Natural killer cell treated with Interleukin-12 subunit alpha and Interleukin-12 subunit beta and Interleukin-15 and Interleukin-18, amount 100 ng/mL, for 72 hours (primary cell): ENCODE data around the gene S1PR4. TPM values are rescaled to one million over a fixed set of nuclear protein-coding genes. Genes with fewer than 3 reads are reported as not detected.
"Not testable (repeated sequence)": the region's sequence is repeated elsewhere in the genome, so short reads cannot be mapped to it uniquely, and the experiment has no call there.

Source experiments
- ATAC-seq, 2 donors: fragments of 150-1000 bp; cut with Tn5 transposase in 1 of 2; sonication (Bioruptor Pico), chemical (Tn5 transposase) in 1 of 2; 2 replicates each; pipeline ENCODE4 v1.10.0; 2021
- DNase-seq: peaks from one replicate; pipeline ENCODE4 v3.0.0; 2022; ENCODE audit warnings: low spot score
- H3K27ac Mint-ChIP-seq, 2 donors: 1 replicate in 1 of 2; 2 replicates in 1 of 2; pipeline ENCODE4 v1.8.0; 2022; ENCODE audit warnings: mixed read lengths in 2 of 2, mild to moderate bottlenecking in 1 of 2, moderate library complexity in 1 of 2
- H3K27me3 Mint-ChIP-seq, 2 donors: 1 replicate in 1 of 2; 2 replicates in 1 of 2; pipeline ENCODE4 v1.8.0; 2022; ENCODE audit warnings: mixed read lengths in 2 of 2
- H3K36me3 Mint-ChIP-seq: one replicate; pipeline ENCODE4 v1.8.0; 2022; ENCODE audit warnings: mixed read lengths
- H3K4me1 Mint-ChIP-seq, 2 donors: 1 replicate in 1 of 2; 2 replicates in 1 of 2; pipeline ENCODE4 v1.8.0; 2022; ENCODE audit warnings: low read depth in 2 of 2, mixed read lengths in 2 of 2, mild to moderate bottlenecking in 1 of 2
- H3K4me3 Mint-ChIP-seq: one replicate; pipeline ENCODE4 v1.8.0; 2022; ENCODE audit warnings: mixed read lengths
- H3K9me3 Mint-ChIP-seq: 2 replicates; pipeline ENCODE4 v1.8.0; 2022; ENCODE audit warnings: mixed read lengths
- total RNA-seq, 2 donors: library from RNA; stranded (reverse); gene quantifications; one replicate each; pipeline ENCODE4 v1.2.3, GENCODE V29; 2022

S1PR4 gene
- total RNA-seq, 2 donors from 2014 or later = 33.5 to 47.0 TPM

GRCh38 chr19:3146677-3147100, 31.9 kb upstream of the S1PR4 start:
- DNase-seq = peak; percentile 70
- Mint-ChIP-seq H3K27ac (peak overlapping the region in 1 of 2 donors; percentile 56), H3K9me3 (no peaks in the 10 kb centered on the region), H3K4me3 (no peak overlapping the region), H3K36me3 (no peaks in the 10 kb centered on the region), H3K4me1 (peaks cover 25 to 26% of the 10 kb centered on the region in 2 donors), H3K27me3 (no peaks in the 10 kb centered on the region)
- peak; percentile 59 to 76 for ATAC-seq

DNA sequence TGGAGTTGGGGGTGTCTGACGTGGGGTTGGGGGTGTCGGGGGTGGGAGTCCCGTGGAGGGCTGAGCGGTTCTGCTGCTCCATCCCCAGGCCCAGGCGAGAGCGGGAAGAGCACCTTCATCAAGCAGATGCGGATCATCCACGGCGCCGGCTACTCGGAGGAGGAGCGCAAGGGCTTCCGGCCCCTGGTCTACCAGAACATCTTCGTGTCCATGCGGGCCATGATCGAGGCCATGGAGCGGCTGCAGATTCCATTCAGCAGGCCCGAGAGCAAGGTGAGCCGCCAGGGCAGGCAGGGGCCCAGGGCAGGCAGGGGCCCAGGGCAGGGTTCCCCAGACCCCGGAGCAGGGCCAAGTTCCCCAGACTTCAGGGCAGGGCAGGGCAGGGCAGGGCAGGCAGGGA, 30.1 kb upstream of the S1PR4 start:
- Mint-ChIP-seq H3K27ac (no peak overlapping the region), H3K4me3 (no peak overlapping the region), H3K36me3 (no peaks in the 10 kb centered on the region), H3K9me3 (no peaks in the 10 kb centered on the region), H3K4me1 (peaks cover 17 to 18% of the 10 kb centered on the region in 2 donors), H3K27me3 (no peaks in the 10 kb centered on the region)
- ATAC-seq (no peak), DNase-seq (no peak)

DNA sequence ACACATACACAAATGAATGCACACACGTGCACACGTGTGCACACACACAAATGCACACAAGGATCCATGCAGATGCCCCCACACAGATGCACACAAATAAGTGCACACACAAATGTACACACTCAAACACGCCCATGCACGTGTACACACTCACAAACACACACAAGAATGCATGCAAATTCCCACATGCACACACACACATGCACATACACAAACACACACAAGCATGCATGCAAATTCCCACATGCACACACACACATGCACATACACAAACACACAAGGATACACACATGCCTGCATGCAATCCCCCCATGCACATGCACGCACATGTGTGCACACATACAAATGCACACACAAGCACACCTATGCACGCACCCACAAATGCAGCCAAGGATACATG, 29.5 kb upstream of the S1PR4 start:
- Mint-ChIP-seq H3K27ac (peak overlapping the region in 1 of 2 donors; percentile 80), H3K36me3 (no peaks in the 10 kb centered on the region), H3K4me3 (peak overlapping the region; percentile 62), H3K9me3 (no peaks in the 10 kb centered on the region), H3K4me1 (peaks cover 17 to 18% of the 10 kb centered on the region in 2 donors), H3K27me3 (no peaks in the 10 kb centered on the region)
- no peak for DNase-seq
- ATAC-seq = no peak

- Mint-ChIP-seq H3K4me3 (peak overlapping the region; percentile 62), H3K36me3 (no peaks in the 10 kb centered on the region), H3K4me1 (peaks cover 17 to 18% of the 10 kb centered on the region in 2 donors), H3K27ac (peak overlapping the region; percentile 51 to 80), H3K9me3 (no peaks in the 10 kb centered on the region), H3K27me3 (no peaks in the 10 kb centered on the region)
- DNase-seq (peak; percentile 67), ATAC-seq (peak in 1 of 2 donors; percentile 69)
Measured at GRCh38 chr19:3149526-3150505, 28.8 kb upstream of the S1PR4 start.

- DNase-seq (no peak), ATAC-seq (no peak)
- H3K4me3 Mint-ChIP-seq = no peak overlapping the region
- peaks cover 17 to 22% of the 10 kb centered on the region in 2 donors for H3K4me1 Mint-ChIP-seq
- H3K27ac Mint-ChIP-seq = peak overlapping the region in 1 of 2 donors; percentile 23
- H3K9me3 Mint-ChIP-seq = no peaks in the 10 kb centered on the region
- H3K27me3 Mint-ChIP-seq = no peaks in the 10 kb centered on the region
- H3K36me3 Mint-ChIP-seq = no peaks in the 10 kb centered on the region
Measured at GRCh38 chr19:3150739-3151329, 27.7 kb upstream of the S1PR4 start.

- DNase-seq (no peak), ATAC-seq (no peak)
- H3K36me3 Mint-ChIP-seq = no peaks in the 10 kb centered on the region
- H3K9me3 Mint-ChIP-seq = peaks cover 2% of the 10 kb centered on the region
- no peaks in the 10 kb centered on the region for H3K27me3 Mint-ChIP-seq
- peaks cover 13 to 23% of the 10 kb centered on the region in 2 donors for H3K4me1 Mint-ChIP-seq
- no peak overlapping the region for H3K4me3 Mint-ChIP-seq
- no peak overlapping the region for H3K27ac Mint-ChIP-seq
Measured at GRCh38 chr19:3151563-3152418, 26.8 kb upstream of the S1PR4 start.

DNA sequence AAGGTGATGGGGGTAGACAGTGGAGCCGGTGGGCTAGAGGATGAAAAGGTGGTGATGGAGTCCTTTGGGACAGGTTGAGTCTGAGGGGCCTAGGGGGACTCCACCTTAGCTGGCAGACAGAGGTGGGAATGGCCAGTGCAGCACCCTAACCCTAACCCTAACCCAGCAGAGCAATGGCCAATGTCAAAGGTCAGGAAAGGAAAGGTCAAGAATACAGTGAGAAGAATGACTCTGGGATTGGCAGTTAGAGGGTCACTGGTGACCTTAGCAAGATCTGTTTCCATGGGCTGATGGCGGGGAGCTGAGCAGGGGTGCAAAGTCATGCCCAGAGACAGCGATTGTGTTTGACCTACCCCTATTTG, 26.2 kb upstream of the S1PR4 start:
- Mint-ChIP-seq H3K4me3 (no peak overlapping the region), H3K27me3 (no peaks in the 10 kb centered on the region), H3K27ac (no peak overlapping the region), H3K36me3 (no peaks in the 10 kb centered on the region), H3K4me1 (peaks cover 10 to 24% of the 10 kb centered on the region in 2 donors), H3K9me3 (peaks cover 2% of the 10 kb centered on the region)
- no peak for ATAC-seq
- DNase-seq = no peak

DNA sequence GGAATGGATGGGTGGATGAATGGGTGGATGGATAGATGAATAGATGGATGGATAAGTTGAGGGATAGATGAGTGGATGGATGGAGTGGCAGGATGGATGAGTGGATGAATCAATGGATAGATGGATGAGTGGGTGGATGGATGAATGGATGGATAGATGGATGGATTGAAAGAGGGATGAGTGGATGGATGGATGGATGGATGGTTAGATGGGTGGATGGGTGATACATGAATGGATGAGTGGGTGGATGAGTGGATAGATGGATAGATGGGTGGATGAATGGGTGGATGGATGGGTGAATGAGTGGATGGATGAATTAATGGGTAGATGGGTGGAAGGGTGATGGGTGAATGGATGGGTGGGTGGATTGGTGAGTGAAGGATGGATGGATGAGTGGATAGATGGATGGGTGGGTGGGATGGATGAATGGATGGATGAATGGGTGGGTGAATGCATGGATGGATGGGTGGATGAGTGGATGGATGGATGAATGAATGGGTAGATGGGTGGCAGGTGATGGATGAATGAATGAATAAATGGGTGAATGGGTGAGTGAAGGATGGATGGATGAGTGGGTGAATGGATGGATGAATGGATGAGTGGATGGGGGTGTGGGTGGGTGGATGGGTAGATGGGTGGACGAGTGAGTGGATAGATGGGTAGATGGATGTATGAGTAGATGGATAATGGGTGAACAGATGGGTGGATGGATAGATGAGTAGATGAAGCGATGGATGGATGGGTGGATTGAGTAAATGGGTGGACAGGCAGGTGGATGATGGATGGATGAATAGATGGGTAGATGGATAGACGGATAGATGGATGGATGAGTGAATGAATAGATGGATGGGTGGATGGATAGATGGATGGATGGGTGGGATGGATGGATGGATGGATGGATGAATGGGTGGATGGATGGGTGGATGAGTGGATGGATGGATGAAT, 25.0 kb upstream of the S1PR4 start:
- ATAC-seq = no peak
- no peaks in the 10 kb centered on the region for H3K36me3 Mint-ChIP-seq
- H3K27ac Mint-ChIP-seq = no peak overlapping the region
- peaks cover 12 to 30% of the 10 kb centered on the region in 2 donors for H3K4me1 Mint-ChIP-seq
- H3K9me3 Mint-ChIP-seq = peaks cover 2% of the 10 kb centered on the region
- H3K27me3 Mint-ChIP-seq = peaks cover 0 to 2% of the 10 kb centered on the region in 2 donors
- H3K4me3 Mint-ChIP-seq = no peak overlapping the region
- no peak for DNase-seq

- H3K4me1 Mint-ChIP-seq = peaks cover 7 to 26% of the 10 kb centered on the region in 2 donors
- ATAC-seq, H3K9me3 Mint-ChIP-seq, H3K27me3 Mint-ChIP-seq, DNase-seq, H3K4me3 Mint-ChIP-seq, H3K36me3 Mint-ChIP-seq, H3K27ac Mint-ChIP-seq: not testable (repeated sequence)
Measured at GRCh38 chr19:3154447-3154846, 24.1 kb upstream of the S1PR4 start.

DNA sequence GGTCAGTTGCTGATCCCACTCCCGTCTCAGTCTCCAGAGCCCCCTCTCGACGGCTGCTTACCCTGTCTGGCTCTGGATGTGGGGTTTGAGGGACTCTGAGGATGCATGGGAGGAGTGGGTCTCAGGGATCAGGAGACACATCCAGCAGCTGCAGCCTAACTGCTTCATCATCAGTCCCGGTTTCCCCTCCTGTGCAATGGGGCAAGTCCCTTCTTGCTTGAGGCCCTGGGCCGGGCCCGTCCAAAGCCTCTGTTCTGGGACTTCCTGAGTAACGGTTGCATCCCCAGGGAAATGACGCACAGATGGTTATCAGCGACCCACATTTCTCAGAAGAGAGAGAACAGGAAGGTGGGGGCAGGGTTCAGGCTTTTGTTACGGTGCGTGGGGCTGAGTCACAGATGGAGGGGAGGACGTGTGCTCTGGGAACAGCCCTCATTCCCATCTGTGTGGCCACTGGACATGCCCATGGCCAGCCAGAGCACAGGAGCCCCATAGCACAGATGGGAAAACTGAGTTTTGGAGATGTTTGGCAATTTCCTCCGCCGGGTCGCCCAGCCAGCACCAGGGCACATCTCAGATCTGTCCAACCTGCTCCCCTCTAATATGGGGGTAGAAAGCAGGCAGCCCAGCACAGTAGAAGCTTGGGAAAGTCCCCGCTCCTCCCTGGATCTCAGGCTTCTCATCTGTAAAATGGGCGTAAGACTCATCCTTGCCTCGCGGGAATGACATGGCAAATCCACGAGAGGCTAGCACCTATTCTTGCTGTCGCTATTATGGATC, 23.4 kb upstream of the S1PR4 start:
- Mint-ChIP-seq H3K27ac (no peak overlapping the region), H3K9me3 (peaks cover 2% of the 10 kb centered on the region), H3K27me3 (peaks cover 0 to 2% of the 10 kb centered on the region in 2 donors), H3K4me3 (no peak overlapping the region), H3K4me1 (peaks cover 5 to 22% of the 10 kb centered on the region in 2 donors), H3K36me3 (peaks cover 2% of the 10 kb centered on the region)
- peak; percentile 94 for DNase-seq
- peak; percentile 95 to 96 for ATAC-seq

DNA sequence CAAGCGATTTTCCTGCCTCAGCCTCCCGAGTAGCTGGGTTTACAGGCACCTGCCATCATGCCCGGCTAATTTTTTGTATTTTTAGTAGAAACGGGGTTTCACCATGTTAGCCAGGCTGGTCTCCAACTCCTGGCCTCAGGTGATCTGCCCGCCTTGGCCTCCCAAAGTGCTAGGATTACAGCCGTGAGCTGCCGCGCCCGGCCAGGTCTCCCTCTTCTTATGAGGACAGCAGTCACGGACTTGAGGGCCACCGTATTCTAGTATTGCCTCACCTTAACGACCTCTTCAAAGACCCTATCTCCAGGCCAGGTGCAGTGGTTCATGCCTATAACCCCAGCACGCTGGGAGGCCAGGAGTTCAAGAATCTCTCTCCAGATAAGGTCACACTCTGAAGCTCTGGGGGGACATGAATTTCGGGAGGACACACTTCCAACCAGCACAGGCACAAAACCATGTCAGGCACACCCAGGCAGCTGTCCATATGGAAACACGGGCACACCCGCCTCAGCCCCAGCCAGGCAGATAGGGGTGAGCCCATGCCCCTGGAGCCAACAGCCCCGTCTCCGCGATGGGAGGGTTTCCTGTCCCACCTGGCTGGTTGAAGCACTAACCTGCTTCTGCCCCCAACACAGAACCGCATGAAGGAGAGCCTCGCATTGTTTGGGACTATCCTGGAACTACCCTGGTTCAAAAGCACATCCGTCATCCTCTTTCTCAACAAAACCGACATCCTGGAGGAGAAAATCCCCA, 21.3 kb upstream of the S1PR4 start:
- Mint-ChIP-seq H3K36me3 (peaks cover 5% of the 10 kb centered on the region), H3K27ac (peak overlapping the region in 1 of 2 donors; percentile 49), H3K27me3 (peaks cover 0 to 2% of the 10 kb centered on the region in 2 donors), H3K9me3 (peaks cover 2% of the 10 kb centered on the region), H3K4me3 (no peak overlapping the region), H3K4me1 (peaks cover 12 to 31% of the 10 kb centered on the region in 2 donors)
- DNase-seq = no peak
- ATAC-seq = no peak
